Measurements from ENCODE around the gene CBFA2T2. TPM values are rescaled to one million over a fixed set of nuclear protein-coding genes. Genes with fewer than 3 reads are reported as not detected.
"Not testable (repeated sequence)": the region's sequence is repeated elsewhere in the genome, so short reads cannot be mapped to it uniquely, and the experiment has no call there.

CBFA2T2 gene
- polyA plus RNA-seq, 3 donors from 2014 or later: 7.5 to 15.5 (median 11.0) TPM

GRCh38 chr20:33459599-33459998, 30.3 kb upstream of the CBFA2T2 start:
- no peak overlapping the region for H3K27ac Mint-ChIP-seq
- H3K9me3 Mint-ChIP-seq: no peaks in the 10 kb centered on the region
- no peaks in the 10 kb centered on the region for H3K4me1 Mint-ChIP-seq
- DNase-seq: no peak
- H3K36me3 Mint-ChIP-seq: no peaks in the 10 kb centered on the region
- H3K4me3 Mint-ChIP-seq: no peak overlapping the region
- H3K27me3 Mint-ChIP-seq (ENCODE audit: low read depth in 3 of 3): peaks cover 0 to 2% (median 0%) of the 10 kb centered on the region in 3 donors

DNA sequence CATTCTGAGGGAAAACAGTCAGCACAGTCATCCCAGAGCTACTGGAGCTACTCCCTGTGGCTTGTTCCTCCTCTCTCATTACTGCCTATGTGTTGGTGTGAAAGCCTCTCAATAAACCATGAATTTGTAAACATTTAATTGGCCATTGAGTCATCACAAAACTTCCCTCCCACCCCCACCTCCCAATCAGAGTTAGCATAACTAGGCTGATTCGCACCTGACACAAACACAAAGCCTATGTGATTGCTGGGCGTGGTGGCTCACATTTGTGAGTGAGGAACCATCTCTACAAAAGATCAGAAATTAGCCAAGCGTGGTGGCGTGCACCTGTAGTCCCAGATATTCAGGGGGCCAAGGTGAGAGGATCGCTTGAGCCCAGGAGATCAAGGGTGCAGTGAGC, 29.2 kb upstream of the CBFA2T2 start:
- DNase-seq: no peak
- Mint-ChIP-seq H3K4me3 (no peak overlapping the region), H3K27ac (no peak overlapping the region), H3K9me3 (no peaks in the 10 kb centered on the region), H3K36me3 (no peaks in the 10 kb centered on the region), H3K4me1 (no peaks in the 10 kb centered on the region), H3K27me3 (ENCODE audit: low read depth in 3 of 3) (peaks cover 0 to 2% (median 0%) of the 10 kb centered on the region in 3 donors)

DNA sequence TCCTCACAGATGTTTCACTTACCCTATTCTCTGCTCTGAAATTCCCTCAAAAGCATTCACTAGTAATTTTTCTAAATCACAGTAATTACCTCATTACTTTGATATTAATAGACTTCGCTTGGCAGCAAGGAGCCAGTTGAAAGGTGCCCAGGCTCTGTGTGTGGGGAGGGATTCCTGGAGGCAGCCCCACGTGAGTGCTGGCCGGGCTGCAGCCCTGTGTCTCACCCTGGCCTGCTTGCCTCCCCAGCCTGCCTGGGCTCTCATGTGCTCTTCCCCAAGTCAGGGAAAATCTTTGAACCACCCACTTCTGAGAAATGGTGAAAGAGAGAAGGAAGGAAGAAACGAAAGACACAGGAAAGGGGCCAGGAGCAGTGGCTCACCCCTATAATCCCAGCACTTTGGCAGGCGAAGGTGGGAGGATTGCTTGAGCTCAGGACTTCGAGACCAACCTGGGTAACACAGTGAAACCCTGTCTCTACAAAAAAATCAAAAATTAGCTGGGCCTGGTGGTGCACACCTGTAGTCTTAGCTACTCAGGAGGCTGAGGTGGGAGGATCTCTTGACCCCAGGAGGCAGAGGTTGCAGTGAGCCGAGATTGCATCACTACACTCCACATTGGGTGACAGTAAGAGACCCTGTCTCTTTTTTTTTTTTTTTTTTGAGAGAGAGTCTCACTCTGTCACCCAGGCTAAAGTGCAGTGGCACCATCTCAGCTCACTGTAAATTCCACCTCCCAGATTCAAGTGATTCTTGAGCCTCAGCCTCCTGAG, 26.4 kb upstream of the CBFA2T2 start:
- no peak for DNase-seq
- Mint-ChIP-seq H3K27ac (no peak overlapping the region), H3K36me3 (no peaks in the 10 kb centered on the region), H3K27me3 (ENCODE audit: low read depth in 3 of 3) (peaks cover 0 to 2% (median 0%) of the 10 kb centered on the region in 3 donors), H3K9me3 (no peaks in the 10 kb centered on the region), H3K4me1 (no peaks in the 10 kb centered on the region), H3K4me3 (no peak overlapping the region)

- not testable (repeated sequence) for H3K4me1 Mint-ChIP-seq; H3K4me3 Mint-ChIP-seq; DNase-seq; H3K27me3 Mint-ChIP-seq (ENCODE audit: low read depth in 3 of 3); H3K9me3 Mint-ChIP-seq; H3K36me3 Mint-ChIP-seq
- peak overlapping the region in 1 of 6 donors; percentile 55 for H3K27ac Mint-ChIP-seq
Observed at GRCh38 chr20:33464759-33465158, 25.1 kb upstream of the CBFA2T2 start.

DNA sequence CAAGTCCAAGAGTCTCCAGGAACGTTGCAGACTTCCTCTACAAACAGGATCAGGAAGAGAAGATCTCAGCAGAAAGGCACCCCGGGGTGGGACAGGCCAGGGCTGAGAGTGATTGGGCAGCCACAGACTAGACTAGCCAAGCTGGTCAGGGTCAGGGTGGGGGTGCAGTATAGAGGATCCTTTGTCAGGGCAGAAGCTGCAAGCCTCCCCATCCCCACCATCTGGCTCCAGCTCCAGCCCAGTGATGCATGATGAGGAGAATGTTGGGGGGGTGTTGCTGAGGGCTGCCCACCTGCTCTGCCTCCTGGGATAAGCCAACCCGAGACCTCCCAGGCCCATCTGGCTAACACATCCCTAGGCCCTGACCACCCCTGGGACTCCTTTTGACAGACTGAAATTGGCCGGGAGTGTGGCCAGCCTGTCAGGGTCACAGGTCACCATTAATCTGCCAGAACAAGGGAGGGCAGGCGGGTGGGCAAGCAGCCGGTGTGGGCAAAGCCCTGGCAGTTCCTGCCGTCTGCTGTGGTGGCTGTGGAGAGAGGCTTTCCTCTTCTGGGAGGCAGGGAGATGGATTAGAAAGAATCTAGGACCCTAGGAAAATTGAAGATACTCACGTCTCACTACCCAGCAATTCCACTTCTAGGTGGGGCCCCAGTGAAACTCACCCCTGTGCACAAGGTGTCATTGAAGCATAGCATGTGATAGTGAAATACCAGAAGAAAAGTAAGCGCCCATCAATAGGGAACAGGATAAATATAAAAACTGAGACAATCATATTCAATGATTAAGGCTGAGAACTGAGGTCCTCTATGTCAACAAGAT, 24.2 kb upstream of the CBFA2T2 start:
- H3K4me1 Mint-ChIP-seq: no peaks in the 10 kb centered on the region
- H3K4me3 Mint-ChIP-seq: no peak overlapping the region
- no peaks in the 10 kb centered on the region for H3K27me3 Mint-ChIP-seq (ENCODE audit: low read depth in 3 of 3)
- no peaks in the 10 kb centered on the region for H3K9me3 Mint-ChIP-seq
- no peaks in the 10 kb centered on the region for H3K36me3 Mint-ChIP-seq
- no peak for DNase-seq
- H3K27ac Mint-ChIP-seq: no peak overlapping the region

GRCh38 chr20:33466303-33466646, 23.6 kb upstream of the CBFA2T2 start:
- H3K9me3 Mint-ChIP-seq: no peaks in the 10 kb centered on the region
- no peaks in the 10 kb centered on the region for H3K4me1 Mint-ChIP-seq
- H3K36me3 Mint-ChIP-seq: no peaks in the 10 kb centered on the region
- no peak overlapping the region for H3K27ac Mint-ChIP-seq
- no peak overlapping the region for H3K4me3 Mint-ChIP-seq
- no peak for DNase-seq
- no peaks in the 10 kb centered on the region for H3K27me3 Mint-ChIP-seq (ENCODE audit: low read depth in 3 of 3)

- Mint-ChIP-seq H3K9me3 (no peaks in the 10 kb centered on the region), H3K4me1 (no peaks in the 10 kb centered on the region), H3K4me3 (no peak overlapping the region), H3K36me3 (no peaks in the 10 kb centered on the region), H3K27ac (no peak overlapping the region), H3K27me3 (ENCODE audit: low read depth in 3 of 3) (no peaks in the 10 kb centered on the region)
- no peak for DNase-seq
Observed at GRCh38 chr20:33470457-33470856, 19.4 kb upstream of the CBFA2T2 start.

GRCh38 chr20:33470866-33471265, 19.0 kb upstream of the CBFA2T2 start:
- H3K4me3 Mint-ChIP-seq: no peak overlapping the region
- no peaks in the 10 kb centered on the region for H3K36me3 Mint-ChIP-seq
- no peaks in the 10 kb centered on the region for H3K9me3 Mint-ChIP-seq
- H3K4me1 Mint-ChIP-seq: no peaks in the 10 kb centered on the region
- H3K27me3 Mint-ChIP-seq (ENCODE audit: low read depth in 3 of 3): no peaks in the 10 kb centered on the region
- DNase-seq: no peak
- H3K27ac Mint-ChIP-seq: no peak overlapping the region

DNA sequence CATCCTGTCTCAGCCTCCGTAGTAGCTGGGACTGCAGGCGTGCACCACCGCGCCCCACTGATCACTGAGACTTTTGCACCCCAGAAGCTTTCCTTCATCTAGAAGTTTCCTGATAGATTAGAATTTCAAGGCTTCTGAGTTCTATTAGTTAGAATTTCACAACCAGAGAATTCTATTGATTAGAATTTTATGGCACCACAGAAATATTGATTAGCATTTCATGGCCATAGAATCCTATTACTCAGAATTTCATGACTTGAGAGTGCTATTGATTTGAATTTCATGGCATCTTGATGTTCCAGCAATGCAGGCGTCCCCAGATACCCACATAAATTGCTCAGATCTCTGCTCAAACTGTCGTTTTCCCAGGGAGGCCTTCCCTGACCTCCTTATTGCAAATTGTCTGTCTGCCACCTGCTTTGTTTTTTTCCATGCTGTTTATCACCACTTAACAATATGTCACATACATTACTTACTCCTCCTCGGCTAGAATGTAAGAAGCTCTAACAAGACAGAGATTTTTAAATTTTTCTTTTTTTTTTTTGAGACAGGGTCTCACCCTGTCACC, 16.9 kb upstream of the CBFA2T2 start:
- Mint-ChIP-seq H3K36me3 (no peaks in the 10 kb centered on the region), H3K4me3 (no peak overlapping the region), H3K27ac (no peak overlapping the region), H3K27me3 (ENCODE audit: low read depth in 3 of 3) (no peaks in the 10 kb centered on the region), H3K4me1 (no peaks in the 10 kb centered on the region), H3K9me3 (no peaks in the 10 kb centered on the region)
- DNase-seq: no peak

DNA sequence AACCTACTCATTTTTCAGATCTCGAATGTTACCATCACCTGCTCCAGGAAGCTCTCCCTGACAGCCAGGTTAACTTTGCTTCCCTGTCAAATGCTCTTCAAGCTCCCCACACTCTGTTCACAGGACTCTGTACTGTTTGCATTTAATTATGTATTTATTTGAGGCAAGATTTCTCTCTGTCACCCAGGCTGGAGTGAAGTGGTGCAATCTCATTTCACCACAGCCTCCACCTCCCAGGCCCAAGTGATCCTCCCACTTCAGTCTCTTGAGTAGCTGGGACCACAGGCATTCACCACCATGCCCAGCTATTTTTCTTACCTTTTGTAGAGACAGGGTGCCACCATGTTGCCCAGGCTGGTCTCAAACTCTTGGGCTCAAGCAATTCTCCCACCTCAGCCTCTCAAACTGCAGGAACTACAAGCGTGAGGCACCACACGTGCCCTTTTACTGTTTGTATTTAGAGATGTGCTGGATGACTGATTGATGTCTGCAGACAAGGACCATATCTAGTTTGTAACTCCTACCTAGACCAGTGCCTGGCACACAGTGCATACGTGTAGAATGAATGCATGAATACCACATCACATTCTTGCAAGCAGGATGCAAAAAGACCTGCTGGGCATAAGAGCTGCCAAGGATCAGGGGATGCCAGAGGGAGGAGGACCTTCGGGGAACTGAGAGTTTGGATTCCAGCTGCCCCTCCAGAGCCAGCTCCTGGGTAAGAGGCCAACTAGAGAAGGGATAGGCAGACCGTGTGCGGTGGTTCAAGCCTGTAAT, 15.6 kb upstream of the CBFA2T2 start:
- Mint-ChIP-seq H3K9me3 (no peaks in the 10 kb centered on the region), H3K27ac (no peak overlapping the region), H3K36me3 (no peaks in the 10 kb centered on the region), H3K4me3 (no peak overlapping the region), H3K27me3 (ENCODE audit: low read depth in 3 of 3) (no peaks in the 10 kb centered on the region), H3K4me1 (no peaks in the 10 kb centered on the region)
- no peak for DNase-seq

DNA sequence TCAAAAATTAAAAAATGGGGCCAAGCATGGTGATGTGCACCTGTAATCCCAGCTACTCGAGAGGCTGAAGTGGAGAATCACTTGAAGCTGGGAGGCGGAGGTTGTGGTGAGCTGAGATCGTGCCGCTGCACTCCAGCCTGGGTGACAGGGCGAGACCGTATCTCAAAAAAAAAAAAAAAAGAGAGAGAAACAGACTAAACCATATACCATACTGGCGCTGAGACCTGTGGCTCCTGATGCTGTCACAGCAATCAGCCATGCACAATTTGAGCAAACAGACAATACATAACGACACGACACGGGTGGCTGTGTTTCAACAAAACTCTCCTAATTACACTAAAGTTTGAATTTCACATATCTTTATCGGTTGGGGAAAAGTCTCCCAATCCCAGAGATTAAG, 14.9 kb upstream of the CBFA2T2 start:
- no peak overlapping the region for H3K4me3 Mint-ChIP-seq
- no peaks in the 10 kb centered on the region for H3K9me3 Mint-ChIP-seq
- no peaks in the 10 kb centered on the region for H3K36me3 Mint-ChIP-seq
- no peaks in the 10 kb centered on the region for H3K27me3 Mint-ChIP-seq (ENCODE audit: low read depth in 3 of 3)
- DNase-seq: no peak
- no peak overlapping the region for H3K27ac Mint-ChIP-seq
- H3K4me1 Mint-ChIP-seq: no peaks in the 10 kb centered on the region

DNA sequence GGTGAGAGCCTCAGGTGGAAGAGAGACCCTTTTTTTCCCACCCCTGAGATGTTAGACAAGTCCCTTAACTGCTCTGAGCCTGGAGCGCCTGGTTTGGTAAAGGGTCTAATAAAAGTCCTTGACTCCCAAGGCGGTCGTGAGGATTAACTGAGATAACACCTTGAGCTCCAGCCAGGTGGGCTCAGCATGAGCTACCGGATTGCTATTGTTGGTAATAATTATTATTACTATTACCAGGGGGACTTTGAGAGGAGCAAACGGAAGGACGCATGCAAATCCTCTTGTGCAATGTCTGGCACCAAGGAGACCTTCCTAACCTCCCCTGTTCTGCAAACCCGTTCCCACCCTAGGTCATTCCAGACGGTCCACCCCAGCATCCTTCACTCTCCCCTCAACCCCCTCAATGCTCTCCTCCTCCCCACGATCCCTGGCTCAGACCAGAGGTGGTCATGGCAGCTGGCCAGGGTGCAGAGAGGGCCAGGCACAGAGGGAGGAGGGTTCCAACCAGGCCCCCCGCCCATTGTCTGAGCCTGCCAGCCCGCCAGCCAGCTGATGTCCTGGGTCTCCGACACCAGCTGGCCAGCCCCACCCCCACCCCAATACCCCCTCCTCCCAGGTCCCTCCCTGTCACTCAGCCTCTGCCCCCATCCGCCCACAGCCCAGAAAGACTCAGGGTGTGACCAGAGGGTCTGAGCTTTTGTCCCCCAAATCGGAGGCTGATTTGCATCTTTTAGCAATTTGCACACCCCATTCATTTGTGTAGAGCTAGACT, 14.3 kb upstream of the CBFA2T2 start:
- no peak overlapping the region for H3K4me3 Mint-ChIP-seq
- no peak for DNase-seq
- H3K27me3 Mint-ChIP-seq (ENCODE audit: low read depth in 3 of 3): no peaks in the 10 kb centered on the region
- H3K9me3 Mint-ChIP-seq: no peaks in the 10 kb centered on the region
- H3K4me1 Mint-ChIP-seq: no peaks in the 10 kb centered on the region
- H3K27ac Mint-ChIP-seq: no peak overlapping the region
- H3K36me3 Mint-ChIP-seq: no peaks in the 10 kb centered on the region

DNA sequence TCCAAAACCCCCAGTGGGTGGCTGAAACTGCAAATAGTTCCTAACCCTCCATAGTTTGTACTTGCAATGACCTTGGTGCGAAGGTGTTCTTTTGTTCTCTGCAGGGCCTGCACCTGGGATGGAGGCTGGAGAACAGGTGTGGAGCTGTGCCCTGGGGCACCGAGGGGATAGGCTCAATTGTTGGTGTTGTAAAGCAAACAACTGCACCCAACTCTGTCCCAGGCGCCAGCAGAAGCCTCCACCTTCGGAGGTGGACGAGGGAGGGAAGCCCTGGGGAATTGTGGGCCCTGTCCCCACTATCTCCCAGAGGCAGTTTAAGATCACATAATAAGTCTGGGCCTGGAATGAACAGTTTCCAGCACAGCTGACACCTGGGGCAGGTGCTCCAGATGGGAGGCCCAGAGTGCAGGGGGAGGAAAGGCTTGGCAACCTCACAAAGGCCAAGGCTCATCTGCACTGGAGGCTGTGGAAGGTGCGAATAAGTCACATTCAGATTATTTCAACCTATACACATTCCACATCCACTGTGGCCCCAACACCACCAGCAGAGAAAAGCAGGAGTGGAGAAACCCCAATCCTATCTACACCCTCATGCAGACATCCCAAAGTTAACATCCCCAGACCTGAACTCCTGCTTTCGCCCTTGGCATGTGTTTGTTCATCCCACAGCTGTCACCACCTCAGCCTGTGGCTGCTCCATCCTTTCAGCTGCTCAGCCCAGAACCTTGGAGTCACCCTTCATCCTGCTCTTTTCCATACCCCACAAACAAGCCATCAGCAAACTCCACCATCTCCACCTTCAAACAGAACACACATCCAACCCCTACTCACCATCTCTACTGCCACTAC, 12.3 kb upstream of the CBFA2T2 start:
- Mint-ChIP-seq H3K4me3 (no peak overlapping the region), H3K4me1 (no peaks in the 10 kb centered on the region), H3K36me3 (no peaks in the 10 kb centered on the region), H3K27ac (peak overlapping the region in 1 of 6 donors; percentile 6), H3K27me3 (ENCODE audit: low read depth in 3 of 3) (no peaks in the 10 kb centered on the region), H3K9me3 (no peaks in the 10 kb centered on the region)
- no peak for DNase-seq

Measured in immature natural killer cell (primary cell).